DMS153 treated with DMSO at 0.1 percent for 48 hours (cell line): ENCODE results near the gene ZNF618.
"Not testable (repeated sequence)": the region's sequence is repeated elsewhere in the genome, so short reads cannot be mapped to it uniquely, and the experiment has no call there.

Source experiments
- DNase-seq: peaks from one replicate; lab custom pipeline; 2025; ENCODE audit not compliant: unreplicated experiment; lab: John Stamatoyannopoulos, UW

The ZNF618 gene

GRCh38 chr9:114078021-114078780 is 202.1 kb downstream of the ZNF618 start, which contains the start of gene AMBP:
AMBP (minus strand) TSS chr9:114078300; CDS start chr9:114078209, 91 bp downstream.
- DNase-seq = no peak

GRCh38 chr9:114078781-114079156 is 202.7 kb downstream of the ZNF618 start:
- no peak for DNase-seq

- DNase-seq = no peak
Observed at GRCh38 chr9:114080195-114080772, 204.2 kb downstream of the ZNF618 start.

DNA sequence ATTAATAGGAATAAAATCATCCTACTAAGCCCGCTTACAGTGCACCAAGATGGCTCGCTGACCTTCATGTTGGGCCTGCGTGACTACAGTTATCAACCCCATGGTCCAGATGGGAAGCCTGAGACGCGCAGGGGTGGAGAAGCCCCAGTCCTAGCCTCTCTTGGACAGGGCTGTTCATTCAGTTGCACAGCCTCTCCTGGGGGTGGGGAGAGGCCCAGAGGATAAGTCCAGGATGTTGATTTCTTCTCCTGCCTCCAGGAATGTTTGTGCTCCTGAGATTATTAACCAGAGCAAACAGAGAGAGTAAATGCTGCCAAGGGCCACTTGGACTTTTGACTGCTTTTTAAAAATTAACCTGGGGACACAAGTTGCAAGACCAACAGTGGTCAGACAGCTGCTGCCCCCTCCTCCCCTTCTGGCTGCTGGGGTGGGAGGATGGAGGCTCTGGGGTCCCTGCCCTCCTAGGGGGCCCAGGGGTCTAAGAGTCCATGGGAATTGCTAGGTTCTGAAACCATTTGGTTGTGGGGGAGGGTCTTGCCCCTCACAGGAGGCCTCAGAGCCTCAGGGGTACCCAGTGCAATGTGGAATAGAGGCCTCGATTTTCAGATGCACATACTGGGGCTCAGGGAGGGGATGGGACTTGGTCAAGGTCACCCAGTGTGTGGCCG is 204.8 kb downstream of the ZNF618 start:
- no peak for DNase-seq

DNA sequence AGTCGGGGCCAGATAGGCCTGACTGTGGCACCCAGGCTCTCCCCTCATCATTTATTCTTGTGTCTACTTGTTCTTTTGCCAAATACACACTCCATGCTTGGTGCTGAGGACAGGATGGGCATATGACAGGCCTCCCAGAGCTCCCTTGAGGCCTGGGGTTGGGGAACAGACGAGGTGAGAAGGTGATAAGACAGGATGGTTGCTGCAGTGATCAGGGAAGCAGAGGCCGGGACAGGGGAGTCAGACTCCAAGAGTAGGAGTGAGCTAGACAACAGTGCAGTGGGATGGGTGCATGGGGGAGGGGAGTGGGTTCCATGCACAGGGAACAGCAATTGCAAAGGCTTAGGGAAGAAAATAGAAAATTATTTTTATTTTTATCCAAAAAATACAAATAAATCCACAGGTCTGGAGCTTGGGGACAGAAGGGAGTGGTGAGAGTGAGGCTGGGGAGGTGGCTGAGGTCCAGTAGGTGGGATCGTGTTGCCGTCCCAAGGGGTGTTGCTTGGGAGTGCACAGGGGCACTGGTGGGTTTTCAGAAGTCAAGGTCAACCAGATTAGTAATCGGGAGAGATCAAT is 205.4 kb downstream of the ZNF618 start:
- DNase-seq = no peak

- peak; percentile 57 for DNase-seq
Observed at GRCh38 chr9:114082017-114082762, 206.1 kb downstream of the ZNF618 start.

DNA sequence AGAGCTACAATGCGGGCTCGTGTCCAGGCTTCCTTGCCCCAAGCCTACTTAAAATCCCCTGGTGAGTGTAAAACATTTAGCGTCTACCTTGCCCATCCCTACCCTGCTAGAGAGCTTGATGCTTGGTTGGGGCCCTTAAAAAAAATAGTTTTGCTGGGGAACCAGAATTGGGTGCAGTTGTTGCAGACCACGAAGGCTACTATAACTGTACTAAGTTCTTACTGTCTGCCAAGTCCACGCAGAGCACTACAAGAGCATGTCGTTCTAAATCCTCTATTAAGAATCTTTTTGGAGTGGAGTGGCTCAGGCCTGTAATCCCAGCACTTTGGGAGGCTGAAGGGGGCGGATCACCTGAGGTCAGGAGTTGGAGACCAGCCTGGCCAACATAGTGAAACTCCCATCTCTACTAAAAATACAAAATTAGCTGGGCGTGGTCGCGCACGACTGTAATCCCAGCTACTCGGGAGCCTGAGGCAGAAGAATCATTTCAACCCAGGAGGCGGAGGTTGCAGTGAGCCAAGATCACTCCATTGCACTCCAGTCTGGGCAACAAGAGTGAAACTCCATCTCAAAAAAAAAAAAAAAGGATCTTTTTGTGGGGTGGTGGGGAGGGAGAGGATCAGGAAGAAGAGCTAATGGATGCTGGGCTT is 206.8 kb downstream of the ZNF618 start:
- not testable (repeated sequence) for DNase-seq

DNA sequence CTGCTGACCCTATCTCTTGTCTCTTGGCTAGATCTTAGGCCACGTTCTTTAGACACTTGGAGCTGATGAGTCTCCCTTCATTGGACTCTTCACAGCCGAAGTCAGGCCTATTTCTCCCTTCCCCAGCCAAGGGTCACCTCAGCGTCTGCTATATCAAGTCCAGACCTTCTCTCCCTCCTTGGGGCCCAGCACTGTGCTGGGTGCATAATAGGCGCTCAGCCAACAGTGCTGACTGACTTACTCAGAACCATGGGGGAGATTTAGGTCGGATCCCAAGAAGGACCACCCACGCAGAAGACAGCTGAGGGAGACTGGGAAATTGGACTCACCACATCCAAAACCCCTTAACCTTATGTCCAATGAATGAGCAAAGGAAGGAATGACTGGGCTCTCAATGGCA is 207.6 kb downstream of the ZNF618 start:
- no peak for DNase-seq

DNA sequence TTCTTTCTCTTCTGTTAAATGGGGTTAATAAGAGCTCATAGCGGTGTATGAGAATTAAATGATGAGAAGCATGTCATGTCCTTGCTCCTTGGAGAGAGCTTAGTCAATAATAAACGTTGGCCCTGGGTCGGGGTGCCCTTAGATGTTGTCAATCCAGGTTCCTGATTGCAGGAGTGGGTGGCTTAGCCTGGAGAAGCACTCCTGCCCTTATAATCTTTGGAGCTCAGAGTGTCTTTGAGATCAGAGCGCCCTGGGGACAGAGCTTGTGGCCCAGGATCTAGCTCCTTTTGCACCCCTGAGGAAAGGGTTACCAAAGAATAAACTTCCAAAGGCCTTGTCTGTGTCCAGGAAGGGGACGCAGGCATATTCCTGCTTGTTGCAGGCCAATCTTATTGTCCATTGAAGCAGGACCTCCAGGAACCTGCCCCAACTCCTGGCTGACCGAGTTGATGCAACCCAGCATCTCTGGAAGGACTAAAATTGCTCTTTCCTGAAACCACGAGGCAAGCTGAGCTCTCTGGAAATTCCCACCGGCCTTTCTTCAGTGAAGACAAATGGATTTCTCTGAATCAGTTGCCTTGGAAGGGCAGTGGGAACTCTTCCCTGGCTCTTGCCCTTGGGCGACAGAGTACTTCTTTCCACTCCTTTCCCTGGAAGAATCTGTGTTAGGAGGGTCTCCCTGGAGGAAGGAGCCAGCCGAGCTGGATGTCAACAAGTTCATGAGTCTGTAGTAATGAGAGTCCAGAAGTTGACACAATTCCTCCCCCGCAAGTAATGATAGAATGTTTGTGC is 208.4 kb downstream of the ZNF618 start:
- no peak for DNase-seq

- DNase-seq = no peak
Observed at GRCh38 chr9:114085387-114085789, 209.3 kb downstream of the ZNF618 start.

GRCh38 chr9:114086009-114086408 is 209.9 kb downstream of the ZNF618 start:
- no peak for DNase-seq

- no peak for DNase-seq
Observed at GRCh38 chr9:114086607-114087006, 210.5 kb downstream of the ZNF618 start.

DNA sequence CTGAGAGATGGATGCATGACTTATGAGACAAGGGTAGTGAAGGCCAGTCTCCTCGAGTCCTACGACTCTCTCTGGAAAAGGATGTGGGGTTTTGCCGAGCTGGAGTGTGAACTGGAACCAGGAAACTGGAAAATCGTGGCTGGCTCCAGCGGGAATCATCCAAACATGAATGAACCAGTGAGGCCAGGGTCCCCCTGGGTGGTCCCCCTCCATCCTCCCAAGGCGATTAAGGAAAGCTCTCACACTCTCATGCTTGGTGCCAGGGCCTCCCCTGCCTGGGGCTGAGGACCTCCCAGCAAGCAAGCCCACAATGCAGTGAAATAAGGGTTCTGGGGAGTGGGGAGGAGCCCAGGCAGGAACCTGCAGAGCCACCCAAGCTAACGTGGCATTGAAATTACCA is 211.6 kb downstream of the ZNF618 start:
- no peak for DNase-seq

DNA sequence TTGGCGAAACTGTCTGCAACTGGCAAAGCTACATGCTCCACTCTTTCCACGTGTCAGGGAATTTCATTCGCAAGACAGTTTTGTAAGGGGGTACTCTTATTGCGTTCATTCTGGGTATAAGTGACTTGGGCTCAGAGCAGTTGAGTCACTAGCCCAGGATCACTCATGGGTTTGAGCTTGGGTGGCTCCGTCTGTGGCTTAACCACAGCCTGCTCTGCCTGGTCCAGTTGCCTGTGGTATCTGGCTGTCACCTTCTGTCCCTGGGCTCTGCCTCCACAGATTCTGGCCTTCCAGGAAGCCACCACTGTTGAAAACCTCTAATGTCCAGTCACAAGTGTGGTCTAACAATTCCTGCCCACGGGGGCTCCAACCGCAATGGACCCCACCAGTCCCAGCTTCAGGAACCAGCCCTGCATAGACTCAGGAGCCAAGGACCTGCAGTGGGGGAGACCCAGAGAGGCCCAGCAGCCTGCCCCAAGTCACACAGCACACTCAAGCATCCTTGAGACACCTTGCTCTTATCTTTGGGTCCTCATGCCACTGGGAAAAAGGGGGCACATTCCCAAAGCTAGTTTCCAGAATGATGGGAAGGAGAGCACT is 212.6 kb downstream of the ZNF618 start:
- DNase-seq = no peak

DNA sequence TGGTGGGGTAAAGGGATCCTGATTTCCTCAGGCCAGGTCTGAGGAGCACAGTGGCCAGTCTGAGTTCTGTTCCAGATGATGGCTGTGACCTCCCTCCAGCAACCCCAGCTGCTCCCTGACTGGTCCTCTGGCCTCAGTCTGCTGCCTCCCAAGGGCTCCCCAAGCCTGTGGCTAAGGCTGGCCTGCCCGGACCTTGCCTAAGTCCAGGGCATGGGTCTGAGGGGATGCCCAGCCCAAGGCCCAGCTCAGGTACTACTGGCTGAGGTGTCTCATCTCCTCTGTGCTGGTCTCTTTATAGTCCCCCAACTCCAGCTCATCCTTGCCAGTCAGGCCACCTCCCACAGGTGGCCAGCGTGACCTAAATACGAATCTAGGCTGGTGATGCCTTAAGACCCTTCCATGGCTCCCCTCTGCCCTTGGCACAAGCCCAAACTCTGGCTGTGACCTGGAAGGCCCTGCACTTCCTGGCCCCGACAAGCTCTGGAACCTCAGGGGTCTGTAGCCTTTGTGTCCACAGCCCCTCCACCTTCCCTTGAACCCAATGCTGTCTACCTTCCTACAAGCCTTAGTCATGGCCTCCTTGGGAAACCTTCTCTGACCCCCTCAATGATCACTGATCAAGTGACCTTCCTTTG is 213.2 kb downstream of the ZNF618 start:
- no peak for DNase-seq

GRCh38 chr9:114090798-114091197 is 214.7 kb downstream of the ZNF618 start:
- DNase-seq = no peak

- no peak for DNase-seq
Observed at GRCh38 chr9:114091711-114092110, 215.6 kb downstream of the ZNF618 start.

DNA sequence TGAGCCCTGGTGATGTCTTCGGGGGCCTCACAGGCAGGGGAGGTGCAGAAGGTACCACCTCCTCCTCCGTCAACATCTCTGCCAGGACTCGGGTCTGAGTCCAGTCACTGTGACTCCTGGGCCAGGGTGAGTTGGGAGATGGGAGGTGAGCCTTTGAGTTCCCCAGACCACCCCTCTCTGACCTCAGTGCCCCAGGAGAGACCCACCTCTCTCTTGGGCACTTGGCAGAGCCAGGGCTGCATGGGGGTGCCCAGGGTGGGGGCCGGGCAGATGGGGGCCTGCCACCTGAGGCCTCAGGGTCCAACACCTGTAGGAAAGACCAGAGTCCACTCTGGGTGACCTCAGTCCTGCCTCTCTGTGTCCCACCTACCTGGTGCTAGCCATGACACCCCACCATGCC is 216.2 kb downstream of the ZNF618 start:
- DNase-seq = no peak

DNA sequence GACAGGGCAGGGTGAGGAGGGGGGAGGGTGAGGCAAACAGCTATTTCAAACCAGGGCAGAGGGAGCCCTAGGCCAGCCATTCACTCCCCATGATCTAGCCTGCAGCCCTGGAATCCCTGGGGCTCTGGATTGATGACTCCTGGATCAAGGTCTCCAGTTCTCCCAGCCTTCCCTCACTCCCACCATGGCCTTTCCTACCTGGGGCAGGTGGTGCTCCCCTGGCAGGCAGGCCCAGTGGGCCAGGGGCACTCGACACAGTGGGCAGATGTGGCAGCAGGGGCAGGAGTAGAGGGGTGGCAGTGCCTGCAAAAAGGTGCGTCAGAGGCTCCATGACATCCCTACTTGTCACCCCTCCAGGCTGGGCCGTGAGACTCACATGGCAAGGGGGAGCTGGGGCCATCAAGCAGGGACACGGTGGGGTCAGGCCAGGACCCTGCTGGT is 216.9 kb downstream of the ZNF618 start:
- DNase-seq = no peak
